Measurements from ENCODE around the gene OSMR.

OSMR gene

DNA sequence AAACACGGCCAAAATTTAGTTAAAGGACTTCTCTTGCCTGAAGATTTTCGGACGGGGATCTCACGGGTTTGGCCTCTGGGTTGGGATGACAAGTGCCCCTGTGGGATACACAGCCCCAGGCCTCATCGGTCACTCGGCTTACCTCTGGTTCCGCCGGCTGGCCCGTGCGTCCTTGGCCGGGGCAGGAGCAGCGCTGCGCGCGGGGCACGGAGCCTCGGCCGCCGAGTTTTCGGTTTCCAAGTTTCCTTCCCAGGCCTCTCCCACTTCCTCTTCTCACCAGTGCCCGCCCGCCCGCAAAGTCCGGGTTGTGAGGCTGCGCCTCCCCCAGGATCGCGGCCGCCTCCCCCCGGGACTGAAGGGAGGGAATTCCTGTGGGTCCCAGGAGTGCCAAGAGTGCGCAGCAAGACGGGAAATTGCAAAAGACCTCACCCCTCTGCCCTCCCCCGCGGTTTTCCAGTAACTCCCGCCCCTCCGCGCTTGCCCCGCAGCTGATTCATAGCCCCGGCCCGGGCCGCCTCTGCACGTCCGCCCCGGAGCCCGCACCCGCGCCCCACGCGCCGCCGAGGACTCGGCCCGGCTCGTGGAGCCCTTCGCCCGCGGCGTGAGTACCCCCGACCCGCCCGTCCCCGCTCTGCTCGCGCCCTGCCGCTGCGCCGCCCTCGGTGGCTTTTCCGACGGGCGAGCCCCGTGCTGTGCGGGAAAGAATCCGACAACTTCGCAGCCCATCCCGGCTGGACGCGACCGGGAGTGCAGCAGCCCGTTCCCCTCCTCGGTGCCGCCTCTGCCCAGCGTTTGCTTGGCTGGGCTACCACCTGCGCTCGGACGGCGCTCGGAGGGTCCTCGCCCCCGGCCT lies at the start of gene OSMR:
Gene OSMR, plus strand, starts transcription at position 487 of the 853 bp plus-strand sequence. CDS start 23,033 bp downstream, outside the sequence.
- DNase-seq (ENCODE audit: low read depth in 2 of 2) = peak; percentile 99 to 100
- TF ChIP-seq, protein P1, sequence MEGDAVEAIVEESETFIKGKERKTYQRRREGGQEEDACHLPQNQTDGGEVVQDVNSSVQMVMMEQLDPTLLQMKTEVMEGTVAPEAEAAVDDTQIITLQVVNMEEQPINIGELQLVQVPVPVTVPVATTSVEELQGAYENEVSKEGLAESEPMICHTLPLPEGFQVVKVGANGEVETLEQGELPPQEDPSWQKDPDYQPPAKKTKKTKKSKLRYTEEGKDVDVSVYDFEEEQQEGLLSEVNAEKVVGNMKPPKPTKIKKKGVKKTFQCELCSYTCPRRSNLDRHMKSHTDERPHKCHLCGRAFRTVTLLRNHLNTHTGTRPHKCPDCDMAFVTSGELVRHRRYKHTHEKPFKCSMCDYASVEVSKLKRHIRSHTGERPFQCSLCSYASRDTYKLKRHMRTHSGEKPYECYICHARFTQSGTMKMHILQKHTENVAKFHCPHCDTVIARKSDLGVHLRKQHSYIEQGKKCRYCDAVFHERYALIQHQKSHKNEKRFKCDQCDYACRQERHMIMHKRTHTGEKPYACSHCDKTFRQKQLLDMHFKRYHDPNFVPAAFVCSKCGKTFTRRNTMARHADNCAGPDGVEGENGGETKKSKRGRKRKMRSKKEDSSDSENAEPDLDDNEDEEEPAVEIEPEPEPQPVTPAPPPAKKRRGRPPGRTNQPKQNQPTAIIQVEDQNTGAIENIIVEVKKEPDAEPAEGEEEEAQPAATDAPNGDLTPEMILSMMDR (IDR thresholded peaks at IDR 0.05; ENCODE audit: low read depth, low read length) = no peak
- H3K4me3 ChIP-seq (replicated peaks in 1 of 2; ENCODE audit: low read depth in 2 of 2, low read length in 2 of 2) = peak within 1 kb of the TSS; percentile 92 to 93

- H3K4me3 ChIP-seq (replicated peaks in 1 of 2; ENCODE audit: low read depth in 2 of 2, low read length in 2 of 2) = no peak overlapping the region
- TF ChIP-seq, protein P1 (IDR thresholded peaks at IDR 0.05; ENCODE audit: low read depth, low read length) = no peak
- no peak for DNase-seq (ENCODE audit: low read depth in 2 of 2)
These were observed 49.1 kb upstream of the OSMR start for GRCh38 chr5:38796742-38797108.

DNA sequence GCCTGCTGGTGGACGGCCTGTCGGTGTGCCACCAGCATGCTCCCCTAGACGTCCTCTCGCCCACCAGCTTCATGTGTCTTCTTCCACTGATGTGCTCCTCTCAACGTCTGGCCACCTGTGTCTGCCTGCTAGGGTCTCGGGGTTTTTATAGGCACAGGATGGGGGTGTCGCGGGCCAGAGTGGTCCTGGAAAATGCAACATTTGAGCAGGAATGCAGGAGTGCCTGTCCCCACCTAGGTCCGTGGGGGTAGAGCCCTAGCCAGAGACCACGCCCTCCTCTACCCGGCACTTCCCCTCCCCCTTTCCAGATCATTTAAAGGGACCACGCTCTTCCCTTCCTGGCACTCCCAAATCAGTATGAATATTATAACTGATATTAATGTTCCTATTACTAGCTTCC lies 48.0 kb upstream of the OSMR start:
- DNase-seq (ENCODE audit: low read depth in 2 of 2) = no peak
- TF ChIP-seq, protein P1 (IDR thresholded peaks at IDR 0.05; ENCODE audit: low read depth, low read length) = no peak
- no peak overlapping the region for H3K4me3 ChIP-seq (replicated peaks in 1 of 2; ENCODE audit: low read depth in 2 of 2, low read length in 2 of 2)

DNA sequence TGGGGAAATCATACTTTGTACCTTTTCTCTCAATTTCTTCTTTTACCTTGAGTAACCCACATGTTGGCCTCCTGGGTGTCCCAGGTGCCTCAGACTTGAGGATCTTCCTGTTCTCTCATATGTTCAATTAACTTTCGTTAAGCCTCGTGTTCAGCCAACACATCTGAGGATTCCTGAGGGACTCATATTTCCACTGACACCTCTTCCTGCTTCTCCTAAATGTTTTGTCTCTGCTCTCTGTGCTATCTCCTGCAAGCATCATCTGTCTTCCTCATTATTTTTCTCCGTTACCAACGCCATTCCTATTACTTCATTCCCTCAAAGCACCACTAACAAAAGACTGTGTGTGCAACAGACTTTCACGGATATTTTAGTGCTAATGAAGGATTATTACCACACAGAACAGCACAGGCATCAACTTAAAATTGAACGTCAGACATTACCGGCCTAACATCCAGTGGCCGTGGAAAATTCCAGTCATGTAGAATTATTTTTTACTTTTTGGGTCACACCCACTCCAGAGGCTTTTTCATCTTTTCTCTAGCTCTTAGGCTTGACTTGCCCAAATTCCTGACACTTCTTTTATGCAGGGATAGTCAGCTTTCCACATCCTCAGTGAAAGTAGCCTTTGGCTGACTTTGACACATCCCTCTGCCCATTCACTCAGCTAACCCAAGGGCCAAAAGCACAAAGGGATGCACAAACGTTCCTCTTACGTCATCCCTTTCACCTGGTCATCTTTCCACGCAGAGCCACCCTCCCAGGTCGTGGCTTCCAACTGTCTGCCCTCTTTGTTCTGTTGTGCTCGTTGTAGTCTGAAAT lies 46.0 kb upstream of the OSMR start:
- H3K4me3 ChIP-seq (replicated peaks in 1 of 2; ENCODE audit: low read depth in 2 of 2, low read length in 2 of 2) = no peak overlapping the region
- no peak for DNase-seq (ENCODE audit: low read depth in 2 of 2)
- TF ChIP-seq, protein P1 (IDR thresholded peaks at IDR 0.05; ENCODE audit: low read depth, low read length) = no peak

DNA sequence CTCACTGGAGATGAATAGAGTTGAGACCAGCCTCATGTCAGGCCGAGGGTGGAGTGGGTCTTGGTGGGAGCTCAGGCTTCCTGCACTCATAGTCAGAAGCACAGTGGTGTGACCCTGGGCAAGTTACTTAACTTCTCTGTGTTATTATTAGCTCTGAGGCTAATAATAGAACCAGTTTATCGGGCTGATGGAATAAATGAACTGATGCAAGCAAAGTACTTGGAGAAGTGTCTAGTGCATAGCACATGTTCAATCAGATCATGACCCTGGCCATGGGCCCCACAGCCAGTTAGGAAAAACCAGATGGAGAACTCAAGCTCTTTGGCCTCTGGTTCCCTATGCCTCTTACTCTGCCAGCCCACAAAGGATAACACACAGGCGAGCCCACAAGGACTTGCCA lies 45.3 kb upstream of the OSMR start:
- TF ChIP-seq, protein P1 (IDR thresholded peaks at IDR 0.05; ENCODE audit: low read depth, low read length) = no peak
- DNase-seq (ENCODE audit: low read depth in 2 of 2) = peak in 1 of 2 donors; percentile 21
- no peak overlapping the region for H3K4me3 ChIP-seq (replicated peaks in 1 of 2; ENCODE audit: low read depth in 2 of 2, low read length in 2 of 2)

DNA sequence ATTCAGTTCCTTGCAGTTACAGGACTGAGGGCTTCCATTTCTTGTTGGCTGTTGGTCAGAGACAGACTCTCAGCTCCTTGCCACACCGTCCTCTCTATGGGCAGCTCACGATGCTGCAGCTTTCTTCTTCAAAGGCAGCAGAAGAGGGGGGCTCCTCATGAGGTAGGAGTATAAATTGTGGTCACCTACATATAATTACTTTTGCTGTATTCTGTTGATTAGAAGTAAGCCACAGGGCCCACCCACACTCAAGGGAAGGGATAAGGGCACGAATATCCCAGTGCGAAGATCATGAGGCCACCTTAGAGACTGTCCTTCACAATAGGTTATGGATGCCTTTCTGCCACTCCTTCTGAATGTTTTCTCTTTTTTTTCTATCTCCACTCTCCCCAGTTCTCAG lies 43.7 kb upstream of the OSMR start:
- no peak for DNase-seq (ENCODE audit: low read depth in 2 of 2)
- H3K4me3 ChIP-seq (replicated peaks in 1 of 2; ENCODE audit: low read depth in 2 of 2, low read length in 2 of 2) = no peak overlapping the region
- TF ChIP-seq, protein P1 (IDR thresholded peaks at IDR 0.05; ENCODE audit: low read depth, low read length) = no peak

Measured in cardiac fibroblast (primary cell).